ENCODE measurements around the gene IL4. TPM values are rescaled to one million over a fixed set of nuclear protein-coding genes. Genes with fewer than 3 reads are reported as not detected.
"Not testable (repeated sequence)": the region's sequence is repeated elsewhere in the genome, so short reads cannot be mapped to it uniquely, and the experiment has no call there.

IL4 gene
- total and polyA plus RNA-seq, 2 of the 13 experiments (the other 11 are each of a cell fraction or from before 2014, with no cell fraction given), result not detected

GRCh38 chr5:132690156-132690555, 16.4 kb downstream of the IL4 start (continued):
- no peak for TF ChIP-seq CEBPZ (IDR thresholded peaks at IDR 0.05; ENCODE audit: low read length)
- no peak for TF ChIP-seq JARID2 (CRISPR knock-in tag; IDR thresholded peaks at IDR 0.05; ENCODE audit: insufficient replicate concordance)
- no peak for TF ChIP-seq MAF1 (CRISPR knock-in tag; IDR thresholded peaks at IDR 0.05; ENCODE audit: borderline replicate concordance)

DNA sequence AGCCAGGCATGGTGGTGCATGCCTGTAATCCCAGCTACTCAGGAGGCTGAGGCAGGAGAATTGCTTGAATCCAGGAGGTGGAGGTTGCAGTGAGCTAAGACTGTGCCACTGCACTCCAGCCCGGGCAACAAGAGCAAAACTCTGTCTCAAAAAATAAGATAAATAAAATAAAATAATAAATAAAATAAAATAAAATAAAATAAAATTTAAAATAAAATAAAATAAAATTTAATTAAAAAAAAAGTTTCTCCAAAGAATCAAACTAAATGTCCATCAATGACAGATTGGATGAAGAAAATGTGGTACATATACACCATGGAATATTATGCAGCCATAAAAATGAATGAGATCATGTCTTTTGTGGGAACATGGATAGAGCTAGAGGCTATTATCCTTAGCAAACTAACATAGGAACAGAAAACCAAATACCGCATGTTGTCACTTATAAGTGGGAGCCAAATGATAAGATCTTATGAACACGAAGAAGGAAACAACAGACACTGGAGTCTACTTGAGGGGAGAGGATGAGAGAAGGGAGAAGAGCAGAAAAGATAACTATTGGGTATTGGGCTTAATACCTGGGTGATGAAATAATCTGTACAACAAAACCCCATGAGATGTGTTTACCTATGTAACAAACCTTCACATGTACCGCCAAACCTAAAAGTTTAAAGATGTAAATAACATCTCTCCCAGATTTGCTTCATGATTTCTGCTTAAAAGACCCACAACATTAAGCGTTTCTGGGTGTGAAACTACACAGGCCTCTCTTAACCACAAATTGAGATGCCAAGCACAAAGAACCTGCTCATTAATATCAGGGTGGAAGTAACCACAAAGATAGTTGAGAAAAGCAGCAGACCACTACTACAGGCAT, 18.2 kb downstream of the IL4 start:
- H4K20me1 ChIP-seq (ENCODE audit: insufficient read depth, low read length); H3K4me2 ChIP-seq (ENCODE audit: low read depth, low read length); H3K9me3 ChIP-seq (ENCODE audit: low read length); FAIRE-seq; intact Hi-C loops (cut with micrococcal nuclease; ENCODE audit: unreplicated experiment); BruUV-seq (replicated peaks); H3K9ac ChIP-seq (ENCODE audit: insufficient read depth, low read depth, low read length); H3K27ac ChIP-seq (ENCODE audit: extremely low read length, insufficient read depth, low read length); H3K4me3 ChIP-seq (replicated peaks in 1 of 3; ENCODE audit: insufficient read depth in 1 of 3, low read depth in 2 of 3, low read length in 3 of 3); CTCF ChIA-PET (ENCODE audit: low intra/inter-chr PET ratio, low total read pairs); ATAC-seq; H3K27me3 ChIP-seq (ENCODE audit: control insufficient read depth in 1 of 2, insufficient read depth in 2 of 2, low read length in 2 of 2); DNase-seq (ENCODE audit: low spot score); H3K36me3 ChIP-seq (replicated peaks in 1 of 2; ENCODE audit: control insufficient read depth in 1 of 2, insufficient read depth in 2 of 2, low read length in 2 of 2); H3K79me2 ChIP-seq (ENCODE audit: insufficient read depth, low read length); POLR2A ChIA-PET; H3K4me1 ChIP-seq (ENCODE audit: insufficient read depth, low read length); H2AFZ ChIP-seq (ENCODE audit: low read length); in situ Hi-C loops (cut with HindIII; ENCODE audit: extremely low pct_ligation_motif_present, low pct_unique_long_range_greater_than_20kb): not testable (repeated sequence)
- WGBS (ENCODE audit: low lambda C conversion rate), result 82% methylated on average over 5 of the region's 5 CpGs

All from HepG2 (cell line).